Measurements from ENCODE around the gene RARRES2.
"Not testable (repeated sequence)": the region's sequence is repeated elsewhere in the genome, so short reads cannot be mapped to it uniquely, and the experiment has no call there.

The RARRES2 gene

DNA sequence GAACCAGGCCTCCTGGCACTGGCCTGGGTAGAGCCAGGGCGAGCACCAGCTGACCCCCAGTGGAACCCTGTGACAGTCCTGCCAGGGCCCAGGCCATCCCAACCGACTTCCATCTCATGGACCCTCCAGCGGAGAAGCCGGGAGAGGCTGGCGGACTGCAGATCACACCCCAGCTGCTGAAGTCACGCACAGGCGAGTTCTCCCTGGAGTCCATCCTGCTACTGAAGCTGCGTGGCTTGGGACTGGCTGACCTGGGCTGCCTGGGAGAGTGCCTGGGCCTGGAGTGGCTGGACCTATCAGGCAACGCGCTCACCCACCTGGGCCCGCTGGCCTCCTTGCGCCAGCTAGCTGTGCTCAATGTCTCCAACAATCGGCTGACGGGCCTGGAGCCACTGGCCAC is 4.7 kb downstream of the RARRES2 start:
- no peak for DNase-seq

DNA sequence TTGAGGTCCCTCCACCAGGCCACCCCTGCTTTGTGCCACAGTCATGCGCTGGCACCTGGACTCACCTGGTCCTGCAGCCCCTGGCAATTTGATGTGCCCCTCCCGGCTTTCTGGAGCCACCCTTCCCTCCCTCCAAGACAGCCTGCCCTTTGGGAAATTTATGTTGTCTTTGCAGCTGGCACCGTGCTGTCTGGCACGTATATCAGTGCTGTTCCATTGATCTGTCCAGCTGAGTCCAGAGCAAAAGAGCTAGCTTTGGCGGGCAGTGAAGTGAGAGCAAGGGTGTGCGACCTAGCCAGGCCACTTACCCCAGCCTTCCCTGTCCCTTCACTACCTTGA is 5.7 kb downstream of the RARRES2 start:
- no peak for DNase-seq

DNA sequence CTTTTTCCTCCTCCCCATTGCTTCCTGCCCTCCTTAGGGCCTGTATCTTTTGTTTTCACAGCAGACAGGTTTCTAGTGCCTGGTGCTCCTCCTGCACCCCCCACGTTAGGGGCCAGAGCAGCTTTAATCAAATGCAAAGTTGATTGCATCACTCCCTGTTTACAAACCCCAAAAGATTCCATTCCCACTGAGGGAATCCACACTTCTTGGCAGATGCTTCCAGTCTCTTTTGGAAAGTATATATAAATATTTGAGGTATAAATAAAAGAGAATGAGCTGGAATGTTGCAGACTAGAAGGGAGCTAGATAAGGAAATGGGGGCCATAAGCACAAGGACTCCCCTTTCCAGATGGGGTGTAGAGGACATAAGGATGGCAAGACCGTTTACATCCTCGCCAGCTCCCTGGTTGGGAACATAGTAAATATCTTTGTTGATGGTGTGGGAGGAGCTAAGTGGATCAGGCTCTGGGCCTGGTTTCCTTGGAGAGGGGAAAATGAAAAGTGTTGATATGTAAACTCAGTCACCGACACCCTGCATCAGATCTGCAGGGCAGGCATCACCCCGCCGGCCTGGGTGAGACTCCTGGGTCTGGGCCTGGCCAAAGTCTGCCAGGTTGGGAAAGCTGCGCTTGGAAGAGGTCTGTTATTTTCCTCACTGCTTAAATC is 6.2 kb downstream of the RARRES2 start:
- no peak for DNase-seq

DNA sequence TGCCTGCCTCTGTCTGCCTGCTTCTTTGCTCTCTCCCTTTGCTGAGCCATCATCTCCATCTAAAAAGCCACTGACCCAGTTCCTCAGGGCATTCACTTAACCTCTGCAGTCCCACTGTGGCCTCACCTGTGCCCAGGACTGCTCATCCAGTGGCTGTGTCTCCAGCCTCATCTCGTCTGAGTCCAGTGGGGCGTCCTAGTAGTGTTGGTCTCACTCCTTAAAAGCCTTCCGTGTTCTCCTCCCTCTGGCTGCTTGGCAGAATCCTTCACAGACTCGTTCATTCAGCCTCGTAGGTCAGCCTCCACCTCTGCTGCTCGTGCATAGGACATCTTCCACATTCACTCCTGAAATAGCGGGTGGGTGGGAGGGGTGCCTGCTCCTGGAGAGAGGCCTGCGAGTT is 7.3 kb downstream of the RARRES2 start:
- DNase-seq, result no peak

DNA sequence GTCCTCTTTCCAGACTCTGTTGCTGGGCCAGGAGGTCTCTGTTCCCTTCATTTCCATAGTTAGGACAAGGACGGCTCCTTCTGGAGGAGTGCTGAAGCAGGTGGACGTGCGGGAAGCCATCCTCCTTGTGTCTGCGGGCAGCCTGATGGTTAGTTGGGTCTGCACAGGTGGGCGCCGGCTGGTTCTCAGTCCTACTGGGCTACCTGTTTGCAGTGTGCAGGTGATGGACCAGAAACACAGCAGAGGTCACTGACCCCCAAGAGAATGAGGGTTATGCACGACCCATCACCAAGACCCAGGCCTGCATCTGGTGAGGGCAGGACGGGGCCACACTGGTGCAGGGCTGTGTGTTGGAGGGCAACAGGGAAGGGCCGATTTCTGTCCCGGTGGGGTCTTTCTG is 7.8 kb downstream of the RARRES2 start:
- DNase-seq, result no peak

DNA sequence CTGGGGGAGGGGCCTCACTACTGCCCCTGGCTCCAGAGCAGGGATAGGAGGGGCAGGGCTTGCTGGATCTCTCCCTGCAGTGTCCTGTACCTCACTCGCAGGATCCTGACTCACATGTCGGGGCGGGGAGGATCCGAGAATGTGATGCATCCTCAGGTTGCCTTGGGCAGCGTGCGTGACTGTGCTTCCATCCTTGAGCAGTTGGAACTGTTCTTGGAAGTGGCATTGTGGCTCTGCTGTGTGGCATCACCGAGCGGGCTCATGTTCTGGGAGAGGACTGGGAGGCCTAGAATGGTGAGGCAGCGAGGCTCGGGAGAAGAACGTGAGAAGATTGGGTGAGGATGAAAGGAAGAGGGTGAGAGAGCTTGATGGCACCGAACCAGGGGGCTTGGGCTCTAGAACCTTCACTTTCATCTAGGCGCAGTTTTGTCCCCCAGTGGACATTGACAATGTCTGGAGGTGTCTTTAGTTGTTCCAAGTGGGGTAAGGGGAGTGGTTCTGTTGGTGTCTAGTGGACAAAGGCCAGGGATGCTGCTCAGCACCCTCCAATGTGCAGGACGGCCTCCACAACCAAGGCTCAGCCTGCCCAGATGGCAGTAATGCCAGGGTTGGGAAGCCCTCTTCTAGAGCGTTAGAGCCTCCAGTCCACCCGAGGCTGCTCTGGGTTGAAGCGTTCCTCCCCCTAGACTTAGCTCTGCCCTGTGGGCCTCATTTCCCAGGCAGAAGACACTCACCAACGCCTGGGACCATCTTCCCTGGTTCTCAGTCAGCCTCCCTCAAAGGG is 8.4 kb downstream of the RARRES2 start:
- no peak for DNase-seq

DNA sequence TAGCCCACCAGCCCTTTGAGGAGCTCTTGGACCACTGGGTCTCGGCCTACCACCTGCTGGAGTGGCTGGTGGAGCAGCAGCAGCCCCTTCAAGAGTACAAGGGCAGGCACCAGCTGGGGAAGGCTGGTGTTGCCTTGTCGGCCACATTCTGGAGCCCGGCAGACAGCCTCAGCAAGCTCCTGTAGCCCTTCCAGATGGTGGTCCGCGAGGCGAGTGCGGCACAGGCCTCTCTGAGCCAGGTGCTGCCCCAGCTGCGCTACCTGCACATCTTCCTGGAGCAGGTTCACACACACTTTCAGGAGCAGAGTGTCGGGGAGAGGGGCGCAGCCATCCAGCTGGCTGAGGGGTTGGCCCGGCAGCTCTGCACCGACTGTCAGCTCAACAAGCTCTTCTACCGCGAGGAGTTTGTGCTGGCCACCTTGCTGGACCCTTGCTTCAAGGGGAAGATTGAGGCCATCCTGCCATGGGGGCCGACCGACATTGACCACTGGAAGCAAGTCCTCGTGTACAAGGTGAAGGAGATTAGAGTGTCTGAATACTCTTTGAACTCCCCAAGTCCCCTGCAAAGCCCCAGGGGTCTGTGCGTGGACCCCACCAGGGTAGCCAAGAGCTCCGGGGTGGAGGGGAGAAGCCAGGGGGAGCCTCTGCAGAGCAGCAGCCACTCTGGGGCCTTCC is 11.1 kb downstream of the RARRES2 start:
- no peak for DNase-seq

DNA sequence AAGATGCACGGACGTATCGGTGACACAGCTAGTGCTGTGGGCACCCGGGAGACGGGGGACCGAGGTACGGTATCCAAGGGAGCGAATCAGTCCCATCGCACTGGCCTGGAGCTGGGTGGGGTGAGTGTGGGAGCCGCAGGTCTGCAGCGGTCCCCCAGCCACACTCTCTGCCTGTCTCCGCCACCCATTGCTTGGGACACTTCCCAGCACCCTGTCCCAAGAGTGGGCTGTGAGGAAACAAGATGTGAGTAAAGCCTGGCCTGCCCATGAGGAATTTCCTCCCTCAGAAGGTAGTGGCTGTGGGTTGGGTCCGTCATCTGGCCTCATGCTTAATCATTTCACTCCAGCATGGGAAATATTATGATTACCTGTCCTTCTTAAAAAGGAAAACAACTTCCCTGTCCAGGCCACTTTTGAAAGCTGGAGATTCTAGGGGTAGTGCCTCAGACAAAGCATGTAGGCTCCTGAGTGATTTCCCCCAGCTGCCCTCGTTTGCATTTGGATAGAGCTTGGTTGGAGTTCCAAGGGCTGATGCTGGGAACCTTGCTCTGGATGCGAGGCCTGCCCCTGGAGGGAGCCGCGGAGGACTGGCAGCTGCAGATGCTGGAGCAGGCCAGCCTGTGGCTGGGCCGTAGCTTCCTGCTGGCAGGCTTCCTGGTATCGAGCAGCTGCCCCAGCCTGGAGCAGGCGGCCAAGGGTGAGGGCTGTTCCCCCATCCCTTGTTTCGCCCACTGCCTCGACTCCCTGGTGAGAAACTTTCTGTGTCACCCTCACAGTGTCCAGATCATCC is 11.9 kb downstream of the RARRES2 start:
- DNase-seq, result no peak

DNA sequence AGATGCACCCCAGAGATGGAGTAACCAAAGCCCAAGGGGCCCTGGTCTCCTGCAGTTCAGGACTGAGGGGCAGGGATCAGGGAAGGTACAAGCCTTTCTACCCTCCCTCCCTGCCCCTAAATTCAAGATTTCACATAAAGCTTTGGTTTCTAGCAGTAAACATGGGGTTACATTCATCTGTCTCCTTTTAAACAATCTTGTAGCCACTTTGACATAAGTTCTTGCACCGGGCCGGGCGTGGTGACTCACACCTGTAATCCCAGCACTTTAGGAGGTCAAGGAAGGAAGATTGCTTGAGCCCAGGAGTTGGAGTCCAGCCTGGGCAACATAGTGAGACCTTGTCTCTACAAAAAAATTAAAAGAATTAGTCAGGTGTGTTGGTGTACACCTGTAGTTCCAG is 14.1 kb downstream of the RARRES2 start:
- DNase-seq, result no peak

DNA sequence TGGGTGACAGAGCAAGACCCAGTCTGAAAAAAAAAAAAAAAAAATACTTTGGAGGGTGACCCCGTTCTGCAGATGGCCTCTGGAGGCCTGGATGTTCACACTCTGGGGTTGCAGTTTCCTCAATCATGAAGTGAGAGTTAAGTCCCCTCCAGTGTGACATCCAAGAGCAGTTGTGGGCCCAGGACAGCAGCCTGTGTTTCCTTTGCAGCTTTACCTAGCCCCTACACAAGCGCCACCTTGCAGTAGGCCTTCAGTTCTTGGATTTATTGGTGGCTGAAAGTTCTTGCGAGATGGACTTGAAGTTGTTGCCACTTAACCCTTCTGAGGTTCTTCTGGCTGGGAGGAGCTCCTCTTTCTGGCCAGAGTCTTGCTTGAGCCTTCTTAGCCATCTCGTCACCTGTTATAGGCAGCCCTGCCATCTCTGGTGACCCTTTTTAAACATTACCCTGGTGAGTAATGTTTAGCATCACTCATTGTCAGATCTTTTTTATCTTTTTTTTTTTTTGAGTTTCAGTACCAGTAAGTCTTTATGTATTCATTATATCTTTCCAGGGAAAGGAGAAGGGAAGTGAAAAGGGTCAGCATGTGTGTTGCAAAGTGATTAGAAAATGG is 14.7 kb downstream of the RARRES2 start:
- no peak for DNase-seq

DNA sequence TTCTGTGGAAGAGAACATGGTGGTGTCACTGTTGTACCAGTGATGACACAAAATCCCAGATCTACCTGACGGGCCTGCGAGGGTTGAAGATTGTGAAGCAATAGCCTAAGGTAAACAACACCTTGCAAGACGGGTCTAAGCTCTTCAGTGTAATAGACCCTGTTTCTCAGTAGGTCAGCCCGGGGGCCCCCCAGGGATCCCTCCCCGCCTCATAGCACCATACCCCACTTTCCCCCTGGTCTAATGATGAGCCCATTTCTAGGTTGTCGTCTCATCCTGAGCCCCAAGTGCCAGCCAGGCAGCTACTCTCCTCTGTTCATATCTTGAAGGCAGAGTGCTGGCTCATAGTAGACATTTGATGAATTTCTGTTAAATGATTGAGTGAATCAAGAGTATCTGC is 15.5 kb downstream of the RARRES2 start:
- no peak for DNase-seq

DNA sequence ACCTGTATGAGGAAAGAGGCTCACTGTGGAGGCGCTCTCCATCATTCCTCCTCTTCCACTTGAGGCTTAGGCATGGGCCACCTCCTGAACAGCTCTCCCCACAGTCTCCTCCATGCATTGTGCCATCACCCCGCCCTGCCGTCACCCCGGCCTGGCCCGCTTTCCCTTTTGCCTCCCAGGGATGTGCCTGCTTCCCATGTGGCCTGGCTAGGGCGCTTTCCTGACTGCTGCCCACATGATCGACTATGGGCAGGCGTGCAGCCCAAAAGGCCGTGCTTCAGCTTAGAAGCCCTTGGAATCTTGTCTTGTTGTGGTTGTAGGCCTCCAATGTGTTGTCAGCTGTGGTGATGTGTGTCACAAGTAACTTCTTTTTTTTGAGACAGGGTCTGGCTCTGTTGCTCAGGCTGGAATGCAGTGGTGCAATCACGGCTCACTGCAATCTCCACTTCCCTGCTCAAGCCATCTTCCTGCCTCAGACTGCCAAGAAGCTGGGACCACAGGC is 16.3 kb downstream of the RARRES2 start:
- DNase-seq, result peak; percentile 92

DNA sequence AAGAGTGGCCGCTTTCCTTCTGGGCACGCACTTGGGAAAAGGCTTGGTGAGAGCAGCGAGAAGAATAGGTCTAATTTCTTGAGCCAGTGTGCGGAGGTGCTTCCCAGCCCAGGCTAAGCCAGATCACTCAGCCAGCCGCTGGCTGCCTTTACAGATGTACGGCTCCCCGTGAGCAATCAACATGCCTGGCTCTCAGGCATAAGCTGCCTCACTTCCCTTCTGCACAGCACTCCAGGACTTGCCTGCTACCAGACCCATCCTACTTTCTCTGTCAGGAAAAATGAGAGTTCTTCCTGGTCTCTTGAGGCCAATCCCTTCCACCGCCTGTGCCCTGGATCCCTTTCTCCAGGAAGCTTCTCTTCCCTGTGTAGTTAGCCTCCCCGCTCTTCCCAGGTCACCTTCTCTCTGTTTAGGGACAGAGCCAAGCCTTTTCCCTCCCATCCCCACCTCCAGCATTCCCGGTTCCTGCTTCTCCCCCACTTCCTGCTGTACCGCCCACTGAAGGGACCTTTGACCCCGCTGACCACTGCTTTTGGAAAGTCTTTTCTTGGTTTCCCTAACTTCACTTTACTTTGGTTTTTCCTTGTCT is 17.0 kb downstream of the RARRES2 start:
- DNase-seq, result no peak

DNA sequence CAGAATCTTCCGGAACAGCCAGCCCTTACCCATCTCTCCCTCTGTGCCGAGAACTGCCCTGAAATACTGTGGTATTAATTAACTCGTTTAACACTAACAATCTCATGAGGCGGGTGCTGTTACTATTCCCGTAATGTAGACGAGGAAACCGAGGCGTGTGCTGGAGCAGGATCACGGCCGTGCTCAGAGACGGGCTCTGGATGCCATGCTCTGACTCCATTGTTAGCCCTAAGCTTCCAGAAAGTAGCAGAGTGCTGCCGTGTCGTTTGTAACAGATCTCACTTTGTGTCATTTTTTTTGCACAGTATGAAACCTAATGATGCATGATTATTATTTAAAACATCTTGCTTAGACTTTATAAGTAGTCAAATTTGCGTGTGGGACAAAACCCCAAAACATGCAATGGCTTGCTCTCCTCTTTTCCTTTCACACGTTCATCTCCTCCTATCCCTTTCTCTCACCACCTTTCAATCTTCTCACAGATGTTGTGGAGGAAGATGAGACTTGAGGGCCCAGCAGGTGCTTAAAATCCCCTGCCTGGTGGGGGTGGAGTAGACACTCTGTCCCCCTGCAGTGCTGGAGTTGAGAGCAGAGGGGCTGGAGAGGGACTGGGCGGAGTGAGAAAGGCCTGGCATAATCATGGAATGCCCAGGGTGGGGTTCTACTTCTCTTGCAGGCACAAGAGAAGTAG is 17.6 kb downstream of the RARRES2 start:
- no peak for DNase-seq

DNA sequence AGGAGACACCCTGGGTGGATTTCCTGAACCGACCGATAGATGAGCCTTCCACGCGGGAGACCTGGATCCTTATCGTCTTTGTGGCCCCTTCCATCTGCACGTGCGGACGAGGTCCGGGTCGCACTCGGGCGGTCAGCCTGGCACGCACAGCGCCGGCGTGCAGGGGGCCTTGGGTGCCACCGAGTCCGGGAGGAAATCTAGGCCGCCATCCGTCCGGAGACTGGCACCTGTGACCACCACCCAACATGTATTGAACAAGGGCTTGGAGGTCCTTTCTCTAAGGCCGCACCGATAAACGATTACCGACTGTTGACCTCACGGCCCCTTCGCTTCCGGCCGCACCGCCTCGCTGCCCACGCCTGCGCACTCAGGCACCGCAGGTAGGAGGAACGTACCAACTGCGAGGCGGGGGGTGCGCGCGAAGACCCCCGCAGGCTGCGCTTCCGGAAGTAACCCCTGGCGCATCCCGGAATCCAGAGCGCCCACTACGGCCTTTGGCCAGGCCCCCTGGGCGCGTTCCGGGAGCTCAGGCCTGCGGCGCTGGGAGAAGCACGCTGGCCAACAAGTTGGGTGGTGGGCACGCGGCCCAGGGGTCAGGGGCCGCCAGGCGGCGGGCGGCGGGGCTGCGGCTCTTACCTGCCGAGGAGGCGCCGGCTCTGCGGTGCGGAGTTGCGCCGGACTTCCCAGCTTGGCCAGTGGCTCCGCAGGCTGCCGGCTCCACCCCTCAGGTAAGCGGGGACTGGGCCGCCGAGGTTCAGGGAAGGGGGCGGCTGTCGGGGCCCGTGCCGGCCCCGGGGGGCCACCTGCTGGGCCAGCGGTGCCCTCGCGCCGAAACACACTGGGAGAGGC is 18.4 kb downstream of the RARRES2 start, which contains the start of the genes ACTR3C and LRRC61:
Gene ACTR3C (minus strand): TSS at position 713 of the 849 bp plus-strand sequence. CDS start 28,249 bp downstream, outside the sequence.
Gene LRRC61 (plus strand): TSS at position 523 of the 849 bp plus-strand sequence. CDS start 13,507 bp downstream, outside the sequence.
- DNase-seq, result no peak

DNA sequence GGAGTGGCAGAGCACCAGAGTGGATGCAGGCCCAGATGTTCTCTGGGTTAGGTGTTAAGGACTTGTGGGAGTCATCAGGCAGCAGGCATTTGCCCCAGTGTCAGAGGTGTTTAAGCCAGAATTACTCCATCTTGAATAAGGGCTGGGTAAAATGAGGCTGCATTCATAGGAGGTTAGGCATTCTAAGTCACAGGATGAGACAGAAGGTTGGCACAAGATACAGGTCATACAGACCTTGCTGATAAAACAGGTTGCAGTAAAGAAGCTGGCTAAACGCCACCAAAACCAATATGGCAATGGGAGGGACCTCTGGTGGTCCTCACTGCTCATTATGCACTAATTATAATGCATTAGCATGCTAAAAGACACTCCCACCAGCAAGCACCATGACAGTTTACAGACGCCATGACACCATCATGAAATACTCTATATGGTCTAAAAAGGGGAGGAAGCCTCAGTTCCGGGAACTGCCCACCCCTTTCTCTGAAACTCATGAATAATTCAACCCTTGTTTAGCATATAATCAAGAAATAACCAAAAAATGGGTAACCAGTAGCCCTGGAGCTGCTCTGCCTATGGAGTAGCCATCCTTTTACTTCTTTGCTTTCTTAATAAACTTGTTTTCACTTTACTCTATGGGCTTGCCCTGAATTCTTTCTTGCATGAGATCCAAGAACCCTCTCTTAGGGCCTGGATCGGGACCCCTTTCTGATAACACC is 19.2 kb downstream of the RARRES2 start:
- DNase-seq, result peak; percentile 24

DNA sequence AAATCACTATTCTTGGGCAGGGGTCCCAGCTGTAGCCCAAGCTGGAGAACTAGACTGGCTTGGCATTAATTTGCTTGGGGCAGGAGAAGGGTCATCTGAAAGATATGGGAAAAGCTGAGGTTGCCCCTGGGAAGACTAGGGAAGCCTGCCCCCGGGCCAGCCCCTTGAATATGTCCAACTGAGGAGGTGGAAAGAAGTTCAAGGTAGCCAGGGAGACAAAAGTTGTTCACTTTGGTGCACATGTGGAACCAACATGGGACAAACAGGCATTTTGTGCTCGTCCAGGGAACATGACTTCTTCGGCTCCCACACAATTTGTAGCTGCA is 19.7 kb downstream of the RARRES2 start:
- no peak for DNase-seq

DNA sequence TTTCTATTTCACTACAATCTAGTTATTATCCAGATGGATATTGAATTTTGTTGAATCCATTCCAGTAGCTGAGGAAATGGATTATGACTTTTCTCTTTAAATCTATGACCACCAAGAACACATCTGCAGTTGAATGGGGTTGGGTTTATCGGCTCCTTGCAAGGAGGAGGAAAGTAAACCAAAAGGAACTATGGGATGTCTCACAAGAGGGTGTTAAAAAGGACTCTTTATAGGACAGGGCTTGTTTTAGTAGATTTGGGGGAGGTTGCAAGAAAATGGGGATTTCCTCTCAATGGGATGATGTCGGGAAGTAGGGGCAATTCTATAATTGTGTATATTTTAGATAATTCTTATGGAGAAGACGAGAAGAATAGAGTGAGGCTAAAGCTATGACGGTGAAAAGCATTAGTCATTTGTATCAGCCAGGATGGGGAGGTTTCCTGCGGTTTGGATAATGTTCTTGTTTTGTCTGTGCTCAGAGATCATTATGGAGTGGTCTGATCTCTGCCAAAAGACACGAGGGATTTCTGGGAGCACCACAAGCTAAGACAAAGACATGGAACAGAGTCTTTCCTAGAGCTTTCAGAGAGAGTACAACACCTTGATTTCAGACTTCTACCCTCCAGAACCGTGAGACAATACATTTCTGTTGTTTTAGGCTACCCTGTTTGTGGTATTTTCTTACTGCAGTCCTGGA is 23.5 kb downstream of the RARRES2 start:
- no peak for DNase-seq

DNA sequence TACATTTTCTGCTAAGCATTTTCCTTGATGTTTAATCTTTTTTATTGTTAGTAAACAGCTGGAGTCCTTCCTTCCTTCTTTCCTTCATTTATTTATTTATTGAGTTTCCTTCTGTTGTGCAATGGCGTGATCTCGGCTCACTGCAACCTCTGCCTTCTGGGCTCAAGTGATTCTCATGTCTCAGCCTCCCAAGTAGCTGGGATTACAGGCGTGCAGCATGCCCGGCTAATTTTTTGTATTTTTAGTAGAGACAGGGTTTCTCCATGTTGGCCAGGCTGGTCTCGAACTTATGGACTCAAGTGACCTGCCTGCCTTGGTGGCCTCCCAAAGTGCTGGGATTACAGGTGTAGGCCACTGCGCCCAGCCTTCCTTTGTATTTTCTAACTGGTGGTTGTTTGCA is 24.4 kb downstream of the RARRES2 start:
- DNase-seq, result not testable (repeated sequence)

Data from MV-4-11 (cell line).